IMR-90 (cell line): Measurements from ENCODE around the gene SYT3. TPM values are rescaled to one million over a fixed set of nuclear protein-coding genes. Genes with fewer than 3 reads are reported as not detected.

Experiments
- ATAC-seq: fragments of 200-7000 bp; cut with Tn5 transposase; 2 replicates; pipeline ENCODE4 v1.9.1; 2020; ENCODE audit warnings: low read depth, mild to moderate bottlenecking, moderate library complexity
- BruUV-seq: library from RNA; stranded (reverse); fragments of 400-500 nt; replicated peaks from 2 replicates; lab custom pipeline; 2021; lab: Mats Ljungman, UMichigan
- CTCF ChIA-PET: fragments of 300-600 bp; formaldehyde crosslinking; extraction: SDS; loops from one replicate; lab custom pipeline; 2021; ENCODE audit warnings: antibody characterized with exemption; lab: Yijun Ruan, JAX
- POLR2A ChIA-PET: fragments of 300-600 bp; sonication (Branson Sonifier 250); formaldehyde crosslinking; loops from one replicate; lab custom pipeline; 2022; ENCODE audit warnings: antibody characterized with exemption; ENCODE audit not compliant: unreplicated experiment; lab: Charles Lee
- DNase-seq: peaks from one replicate; pipeline ENCODE4 v3.0.0; 2013
- H2AFZ ChIP-seq: replicated peaks from 2 replicates; pipeline ENCODE3; 2013; ENCODE audit warnings: low read length, mild to moderate bottlenecking; ENCODE audit not compliant: poor library complexity
- H2AK5ac ChIP-seq: 2 replicates; pipeline ENCODE4 v1.6.1; 2013; ENCODE audit warnings: low read depth, low read length, inconsistent platforms
- H2AK9ac ChIP-seq: replicated peaks from 2 replicates; pipeline ENCODE3; 2013; ENCODE audit warnings: mild to moderate bottlenecking, low read depth, low read length, moderate library complexity; ENCODE audit not compliant: poor library complexity
- H2BK120ac ChIP-seq: 2 replicates; pipeline ENCODE4 v1.6.1; 2013; ENCODE audit warnings: low read depth, low read length, inconsistent platforms
- H2BK15ac ChIP-seq: 3 replicates; pipeline ENCODE4 v1.6.1; 2013; ENCODE audit warnings: low read depth, low read length, inconsistent platforms
- H2BK20ac ChIP-seq: 2 replicates; pipeline ENCODE4 v1.6.1; 2013; ENCODE audit warnings: low read depth, mild to moderate bottlenecking, inconsistent platforms, low read length, moderate library complexity
- H2BK5ac ChIP-seq: 2 replicates; pipeline ENCODE4 v1.6.1; 2013; ENCODE audit warnings: mild to moderate bottlenecking, low read depth, low read length, inconsistent platforms; ENCODE audit not compliant: poor library complexity, severe bottlenecking
- H3K14ac ChIP-seq: replicated peaks from 2 replicates; pipeline ENCODE4 v1.6.1; 2013; ENCODE audit warnings: low read depth, low read length, inconsistent platforms
- H3K18ac ChIP-seq: 2 replicates; pipeline ENCODE4 v1.6.1; 2013; ENCODE audit warnings: low read depth, low read length, control low read depth
- H3K23ac ChIP-seq: 2 replicates; pipeline ENCODE4 v1.6.1; 2013; ENCODE audit warnings: low read depth, low read length, inconsistent platforms
- H3K27ac ChIP-seq: 2 replicates; pipeline ENCODE4 v1.5.1; 2013; ENCODE audit warnings: mild to moderate bottlenecking, control low read depth, low read length; ENCODE audit not compliant: insufficient read depth
- H3K27me3 ChIP-seq: 2 replicates; pipeline ENCODE4 v1.6.1; 2013; ENCODE audit warnings: low read length; ENCODE audit not compliant: control insufficient read depth, insufficient read depth
- H3K36me3 ChIP-seq: 2 replicates; pipeline ENCODE4 v1.6.1; 2013; ENCODE audit warnings: low read length, mixed read lengths; ENCODE audit not compliant: control insufficient read depth, insufficient read depth
- H3K4ac ChIP-seq: 2 replicates; pipeline ENCODE4 v1.6.1; 2013; ENCODE audit warnings: low read depth, low read length, inconsistent platforms
- H3K4me1 ChIP-seq: 2 replicates; pipeline ENCODE4 v1.6.1; 2013; ENCODE audit warnings: low read length, mixed read lengths; ENCODE audit not compliant: control insufficient read depth, insufficient read depth
- H3K4me2 ChIP-seq: 2 replicates; pipeline ENCODE4 v1.6.1; 2013; ENCODE audit warnings: low read depth, mild to moderate bottlenecking, control low read depth, low read length, moderate library complexity
- H3K4me3 ChIP-seq: 2 replicates; pipeline ENCODE4 v1.5.1; 2013; ENCODE audit warnings: low read depth, mild to moderate bottlenecking, control low read depth, low read length, moderate library complexity; ENCODE audit not compliant: insufficient read depth
- H3K56ac ChIP-seq: 2 replicates; pipeline ENCODE4 v1.6.1; 2013; ENCODE audit warnings: low read length, inconsistent platforms; ENCODE audit not compliant: insufficient read depth; ENCODE audit errors: extremely low read depth
- H3K79me1 ChIP-seq, 2 experiments: 2 replicates each; pipeline ENCODE4 v1.6.1; 2013; ENCODE audit warnings: low read length in 2 of 2, inconsistent platforms in 1 of 2, low read depth in 1 of 2
- H3K9ac ChIP-seq: 2 replicates; pipeline ENCODE4 v1.6.1; 2013; ENCODE audit warnings: low read depth, low read length, control low read depth
- H3K9me1 ChIP-seq: 2 replicates; pipeline ENCODE4 v1.6.1; 2013; ENCODE audit warnings: low read length, inconsistent platforms; ENCODE audit not compliant: insufficient read depth
- H3K9me3 ChIP-seq: 2 replicates; pipeline ENCODE4 v1.6.1; 2013; ENCODE audit warnings: low read length; ENCODE audit not compliant: control insufficient read depth, insufficient read depth
- H4K20me1 ChIP-seq: 2 replicates; pipeline ENCODE4 v1.6.1; 2013; ENCODE audit warnings: low read length, inconsistent platforms; ENCODE audit not compliant: insufficient read depth
- H4K5ac ChIP-seq: 2 replicates; pipeline ENCODE4 v1.6.1; 2013; ENCODE audit warnings: mild to moderate bottlenecking, low read depth, low read length, control low read depth
- H4K8ac ChIP-seq, 2 experiments: 2 replicates each; pipeline ENCODE4 v1.6.1; 2013; ENCODE audit warnings: low read depth in 2 of 2, low read length in 2 of 2, control low read depth in 1 of 2, inconsistent platforms in 1 of 2
- H4K91ac ChIP-seq: 2 replicates; pipeline ENCODE4 v1.6.1; 2013; ENCODE audit warnings: low read depth, low read length, inconsistent platforms; ENCODE audit not compliant: insufficient read depth
- BHLHE40 ChIP-seq: fragments of 150-350 bp; IDR thresholded peaks from 2 replicates; pipeline ENCODE4 v1.6.1; 2016; ENCODE audit warnings: mild to moderate bottlenecking, low read depth, low read length
- CEBPB ChIP-seq: IDR thresholded peaks from 2 replicates; pipeline ENCODE4 v1.6.1; 2012; ENCODE audit warnings: low read depth, low read length, improper control_type of control experiment
- CHD1 ChIP-seq: IDR thresholded peaks from 2 replicates; pipeline ENCODE4 v1.6.1; 2012; ENCODE audit warnings: low read depth, low read length, improper control_type of control experiment
- CTCF ChIP-seq: conservative IDR thresholded peaks from 2 replicates; pipeline ENCODE4 v1.5.1; 2012; ENCODE audit warnings: mild to moderate bottlenecking, low read depth, low read length, improper control_type of control experiment
- ELK1 ChIP-seq: fragments of 150-350 bp; IDR thresholded peaks from 2 replicates; pipeline ENCODE4 v1.6.1; 2016; ENCODE audit warnings: low read depth, mild to moderate bottlenecking, low read length, moderate library complexity, borderline replicate concordance
- FOS ChIP-seq: fragments of 150-350 bp; IDR thresholded peaks from 2 replicates; pipeline ENCODE4 v1.6.1; 2016; ENCODE audit warnings: low read depth, low read length
- MAFK ChIP-seq: IDR thresholded peaks from 2 replicates; pipeline ENCODE4 v1.6.1; 2012; ENCODE audit warnings: low read depth, low read length, improper control_type of control experiment
- MAZ ChIP-seq: IDR thresholded peaks from 2 replicates; pipeline ENCODE4 v1.6.1; 2012; ENCODE audit warnings: low read depth, mild to moderate bottlenecking, low read length, improper control_type of control experiment, moderate library complexity, borderline replicate concordance
- NFE2L2 ChIP-seq: fragments of 150-350 bp; IDR thresholded peaks from 2 replicates; pipeline ENCODE4 v1.6.1; 2016; ENCODE audit warnings: low read depth, mild to moderate bottlenecking, low read length
- POLR2A ChIP-seq: IDR thresholded peaks from 2 replicates; pipeline ENCODE4 v1.6.1; 2012; ENCODE audit warnings: mild to moderate bottlenecking, low read depth, low read length
- RAD21 ChIP-seq: IDR thresholded peaks from 2 replicates; pipeline ENCODE4 v1.6.1; 2012; ENCODE audit warnings: low read length, improper control_type of control experiment
- RCOR1 ChIP-seq: IDR thresholded peaks from 2 replicates; pipeline ENCODE4 v1.6.1; 2012; ENCODE audit warnings: mild to moderate bottlenecking, low read length, improper control_type of control experiment; ENCODE audit not compliant: insufficient replicate concordance
- SMC3 ChIP-seq: fragments of 150-350 bp; IDR thresholded peaks from 2 replicates; pipeline ENCODE4 v1.6.1; 2016; ENCODE audit warnings: low read depth, mild to moderate bottlenecking, antibody characterized with exemption, low read length, moderate library complexity
- USF2 ChIP-seq: fragments of 150-350 bp; IDR thresholded peaks from 2 replicates; pipeline ENCODE4 v1.6.1; 2017; ENCODE audit warnings: mild to moderate bottlenecking, antibody characterized with exemption, low read length, low read depth
- WGBS, 2 experiments: methylation state at CpG; one replicate each; pipeline versions ENCODE4 v1.1.5 to v1.1.7; 2013; ENCODE audit warnings: missing lambda C conversion rate in 2 of 2; ENCODE audit not compliant: insufficient read length in 1 of 2; ENCODE audit errors: extremely low coverage in 2 of 2; 5-methylcytosine and 5-hydroxymethylcytosine counted together
- dilution Hi-C: fragments of 300-500 bp; cut with HindIII; formaldehyde crosslinking; loops from one replicate; pipeline ENCODE4 v1.14.3; 2018; ENCODE audit warnings: low sequenced_read_pairs; ENCODE audit not compliant: unreplicated experiment
- in situ Hi-C: fragments of 300-500 bp; cut with MboI; formaldehyde crosslinking; loops from 3 replicates; pipeline ENCODE4 v1.14.3; 2019; ENCODE audit warnings: low sequenced_read_pairs, inconsistent platforms, mixed read lengths
- intact Hi-C: fragments of 100-400 bp; cut with micrococcal nuclease; formaldehyde crosslinking; loops from 2 replicates; pipeline ENCODE4 v1.10.0; 2022
- polyA plus RNA-seq, 3 experiments: library from polyadenylated mRNA; depleted of rRNA; stranded (reverse); fragments of >200 nt; gene quantifications; 2 replicates each; pipeline ENCODE4 v1.2.3, GENCODE V29; 2012; ENCODE audit warnings: low replicate concordance in 1 of 3
- total RNA-seq: library from RNA; depleted of rRNA; stranded (reverse); fragments of >200 nt; gene quantifications from 2 replicates; pipeline ENCODE4 v1.2.3, GENCODE V29; 2012

SYT3 gene
- total and polyA plus RNA-seq, 2 of the 4 experiments (the other 2 are of a cell fraction) = 0.05 TPM; not detected in 1

- no peak overlapping the region for H4K8ac ChIP-seq
- no peak overlapping the region for H2AK9ac ChIP-seq
- DNase-seq = no peak
- H3K4me3 ChIP-seq = no peak overlapping the region
- BruUV-seq = no TSS peak
- no peak overlapping the region for H4K91ac ChIP-seq
- H3K79me1 ChIP-seq = no peaks in the 10 kb centered on the region
- no peak overlapping the region for H2AFZ ChIP-seq
- no peaks in the 10 kb centered on the region for H3K36me3 ChIP-seq
- no peak overlapping the region for H2BK20ac ChIP-seq
- no peaks in the 10 kb centered on the region for H3K4me1 ChIP-seq
- H3K4me2 ChIP-seq = no peak overlapping the region
- in situ Hi-C loops (no loop called here), intact Hi-C loops (no loop called here), dilution Hi-C loops (no loop called here)
- no peak overlapping the region for H2BK15ac ChIP-seq
- H4K5ac ChIP-seq = no peak overlapping the region
- H3K4ac ChIP-seq = no peak overlapping the region
- H3K23ac ChIP-seq = no peak overlapping the region
- no peaks in the 10 kb centered on the region for H3K9me1 ChIP-seq
- H3K9me3 ChIP-seq = peaks cover 9% of the 10 kb centered on the region
- ChIA-PET CTCF (no interaction called here), POLR2A (no interaction called here)
- H2AK5ac ChIP-seq = no peak overlapping the region
- no peak for ATAC-seq
- H3K18ac ChIP-seq = no peak overlapping the region
- TF ChIP-seq NFE2L2 (no peak), ELK1 (no peak), SMC3 (no peak), BHLHE40 (no peak), FOS (no peak), RAD21 (no peak), POLR2A (no peak), USF2 (no peak), CTCF (no peak), MAZ (no peak), RCOR1 (no peak), CEBPB (no peak), MAFK (no peak), CHD1 (no peak)
- H3K9ac ChIP-seq = no peak overlapping the region
- H2BK5ac ChIP-seq = no peak overlapping the region
- WGBS, 2 experiments = no CpG with 5 or more reads among the region's 2 CpGs
- H3K56ac ChIP-seq = no peak overlapping the region
- no peak overlapping the region for H2BK120ac ChIP-seq
- H4K20me1 ChIP-seq = no peaks in the 10 kb centered on the region
- no peak overlapping the region for H3K27ac ChIP-seq
- no peak overlapping the region for H3K14ac ChIP-seq
- peaks cover 24% of the 10 kb centered on the region for H3K27me3 ChIP-seq
Observed at GRCh38 chr19:50633973-50634372, 5.7 kb downstream of the SYT3 start.
